HepG2 (cell line): ENCODE results near the gene FUCA1. TPM values are rescaled to one million over a fixed set of nuclear protein-coding genes. Genes with fewer than 3 reads are reported as not detected.
A peak's percentile ranks its signal among the peaks of the same experiment; 100 is the strongest.

Source experiments
- AHDC1 ChIP-seq: sonication (generic); formaldehyde crosslinking; IDR thresholded peaks from 2 replicates; pipeline ENCODE4 v1.5.1; 2020; ENCODE audit warnings: mild to moderate bottlenecking, missing genetic modification reagents, borderline replicate concordance
- DPF2 ChIP-seq: sonication (generic); formaldehyde crosslinking; IDR thresholded peaks from 2 replicates; pipeline ENCODE4 v1.4.0; 2020; ENCODE audit warnings: mild to moderate bottlenecking, low read depth, missing genetic modification reagents, borderline replicate concordance
- NFE2 ChIP-seq: sonication (generic); formaldehyde crosslinking; IDR thresholded peaks from 2 replicates; pipeline ENCODE4 v1.4.0; 2020; ENCODE audit warnings: missing genetic modification reagents
- SAFB2 ChIP-seq: sonication (generic); formaldehyde crosslinking; IDR thresholded peaks from 2 replicates; pipeline ENCODE4 v1.5.1; 2020; ENCODE audit warnings: missing genetic modification reagents, low read depth, mild to moderate bottlenecking, borderline replicate concordance
- TEAD3 ChIP-seq: optimal IDR thresholded peaks from 2 replicates; pipeline ENCODE3; 2016; ENCODE audit warnings: borderline replicate concordance
- ZBTB33 ChIP-seq: sonication (generic); formaldehyde crosslinking; IDR thresholded peaks from 2 replicates; pipeline ENCODE4 v1.4.0; 2020; ENCODE audit warnings: missing genetic modification reagents
- ZNF501 ChIP-seq: sonication (generic); formaldehyde crosslinking; IDR thresholded peaks from 2 replicates; pipeline ENCODE4 v1.5.1; 2020; ENCODE audit warnings: mild to moderate bottlenecking, moderate library complexity, missing genetic modification reagents
- ZSCAN29 ChIP-seq: sonication (generic); formaldehyde crosslinking; conservative IDR thresholded peaks from 2 replicates; pipeline ENCODE4 v1.4.0; 2020; ENCODE audit warnings: mild to moderate bottlenecking, missing genetic modification reagents
- polyA plus RNA-seq, 8 experiments: library from polyadenylated mRNA; depleted of rRNA in 3 of 8; stranded (reverse) in 7 of 8; unstranded in 1 of 8; fragments of >200 nt; fragmentation: Illumina TruSeq in 4 of 8; extraction: Trizol in 4 of 8; gene quantifications; 2 replicates each; pipeline versions ENCODE4 v1.2.1 to v1.2.3, GENCODE V29; 2011 to 2016; ENCODE audit warnings: low read depth in 4 of 8, missing spikeins in 1 of 8, mixed read lengths in 1 of 8; ENCODE audit not compliant: insufficient read depth in 1 of 8
- total RNA-seq, 5 experiments: library from RNA; depleted of rRNA; stranded (reverse); fragments of >200 nt; fragmentation: Illumina TruSeq; extraction: Trizol; gene quantifications; 2 replicates each; pipeline ENCODE4 v1.2.3, GENCODE V29; 2016; ENCODE audit warnings: low read depth in 1 of 5
- TF ChIP-seq, protein P1 (sequence below): IDR thresholded peaks from 2 replicates; pipeline ENCODE4 v1.4.0; 2020; ENCODE audit warnings: mild to moderate bottlenecking, missing genetic modification reagents

FUCA1 gene
- total and polyA plus RNA-seq, 2 of the 13 experiments (the other 11 are each of a cell fraction or from before 2014, with no cell fraction given) = 32.7 to 33.6 TPM

GRCh38 chr1:23916209-23917131 is 48.4 kb upstream of the FUCA1 start (continued):
- TF ChIP-seq AHDC1 (CRISPR knock-in tag) (no peak), TEAD3 (CRISPR knock-in tag) (peak; percentile 81), DPF2 (CRISPR knock-in tag) (no peak), ZSCAN29 (CRISPR knock-in tag) (no peak), ZBTB33 (CRISPR knock-in tag) (0 out of 2 replicates have a peak, but pooled peaks have one; percentile 11), NFE2 (CRISPR knock-in tag) (no peak), ZNF501 (CRISPR knock-in tag) (no peak), SAFB2 (CRISPR knock-in tag) (no peak)
- TF ChIP-seq, protein P1, sequence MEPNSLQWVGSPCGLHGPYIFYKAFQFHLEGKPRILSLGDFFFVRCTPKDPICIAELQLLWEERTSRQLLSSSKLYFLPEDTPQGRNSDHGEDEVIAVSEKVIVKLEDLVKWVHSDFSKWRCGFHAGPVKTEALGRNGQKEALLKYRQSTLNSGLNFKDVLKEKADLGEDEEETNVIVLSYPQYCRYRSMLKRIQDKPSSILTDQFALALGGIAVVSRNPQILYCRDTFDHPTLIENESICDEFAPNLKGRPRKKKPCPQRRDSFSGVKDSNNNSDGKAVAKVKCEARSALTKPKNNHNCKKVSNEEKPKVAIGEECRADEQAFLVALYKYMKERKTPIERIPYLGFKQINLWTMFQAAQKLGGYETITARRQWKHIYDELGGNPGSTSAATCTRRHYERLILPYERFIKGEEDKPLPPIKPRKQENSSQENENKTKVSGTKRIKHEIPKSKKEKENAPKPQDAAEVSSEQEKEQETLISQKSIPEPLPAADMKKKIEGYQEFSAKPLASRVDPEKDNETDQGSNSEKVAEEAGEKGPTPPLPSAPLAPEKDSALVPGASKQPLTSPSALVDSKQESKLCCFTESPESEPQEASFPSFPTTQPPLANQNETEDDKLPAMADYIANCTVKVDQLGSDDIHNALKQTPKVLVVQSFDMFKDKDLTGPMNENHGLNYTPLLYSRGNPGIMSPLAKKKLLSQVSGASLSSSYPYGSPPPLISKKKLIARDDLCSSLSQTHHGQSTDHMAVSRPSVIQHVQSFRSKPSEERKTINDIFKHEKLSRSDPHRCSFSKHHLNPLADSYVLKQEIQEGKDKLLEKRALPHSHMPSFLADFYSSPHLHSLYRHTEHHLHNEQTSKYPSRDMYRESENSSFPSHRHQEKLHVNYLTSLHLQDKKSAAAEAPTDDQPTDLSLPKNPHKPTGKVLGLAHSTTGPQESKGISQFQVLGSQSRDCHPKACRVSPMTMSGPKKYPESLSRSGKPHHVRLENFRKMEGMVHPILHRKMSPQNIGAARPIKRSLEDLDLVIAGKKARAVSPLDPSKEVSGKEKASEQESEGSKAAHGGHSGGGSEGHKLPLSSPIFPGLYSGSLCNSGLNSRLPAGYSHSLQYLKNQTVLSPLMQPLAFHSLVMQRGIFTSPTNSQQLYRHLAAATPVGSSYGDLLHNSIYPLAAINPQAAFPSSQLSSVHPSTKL (CRISPR knock-in tag) = peak; percentile 32; the same call in 1 of the 2 replicates
